Stimulated activated CD8-positive, alpha-beta memory T cell treated with anti-CD3 and anti-CD28 coated beads, Interleukin-4, amount 100 ng/mL, for 48 hours (primary cell): ENCODE measurements around the gene SULF2.

Experiments used
- DNase-seq: peaks from one replicate; pipeline ENCODE4 v3.0.0-alpha.2; 2020

Gene SULF2

GRCh38 chr20:47682028-47682783 is 103.1 kb downstream of the SULF2 start:
- DNase-seq, result no peak

GRCh38 chr20:47680804-47681529 is 104.3 kb downstream of the SULF2 start:
- DNase-seq, result no peak

GRCh38 chr20:47679462-47679861 is 105.8 kb downstream of the SULF2 start:
- no peak for DNase-seq

GRCh38 chr20:47678536-47678935 is 106.7 kb downstream of the SULF2 start:
- DNase-seq, result no peak

GRCh38 chr20:47677635-47678453 is 107.4 kb downstream of the SULF2 start:
- DNase-seq, result peak; percentile 82

- DNase-seq, result no peak
Observed at GRCh38 chr20:47676912-47677634, 108.2 kb downstream of the SULF2 start.

- no peak for DNase-seq
Observed at GRCh38 chr20:47676219-47676721, 109.0 kb downstream of the SULF2 start.

- no peak for DNase-seq
Observed at GRCh38 chr20:47675190-47676142, 109.8 kb downstream of the SULF2 start.

- DNase-seq, result no peak
Observed at GRCh38 chr20:47674686-47675085, 110.6 kb downstream of the SULF2 start.

GRCh38 chr20:47674145-47674544 is 111.1 kb downstream of the SULF2 start:
- no peak for DNase-seq

GRCh38 chr20:47673671-47673955 is 111.7 kb downstream of the SULF2 start:
- DNase-seq, result no peak

GRCh38 chr20:47672886-47673670 is 112.2 kb downstream of the SULF2 start:
- DNase-seq, result no peak

- no peak for DNase-seq
Observed at GRCh38 chr20:47672166-47672565, 113.1 kb downstream of the SULF2 start.

- no peak for DNase-seq
Observed at GRCh38 chr20:47670913-47671312, 114.4 kb downstream of the SULF2 start.

GRCh38 chr20:47669927-47670890 is 115.1 kb downstream of the SULF2 start:
- DNase-seq, result no peak

- no peak for DNase-seq
Observed at GRCh38 chr20:47669489-47669888, 115.8 kb downstream of the SULF2 start.

- no peak for DNase-seq
Observed at GRCh38 chr20:47669152-47669425, 116.2 kb downstream of the SULF2 start.

GRCh38 chr20:47668313-47669151 is 116.7 kb downstream of the SULF2 start:
- no peak for DNase-seq
